GM21381 (cell line): ENCODE measurements around the gene SNRPA.
"Not testable (repeated sequence)": the region's sequence is repeated elsewhere in the genome, so short reads cannot be mapped to it uniquely, and the experiment has no call there.

ENCODE experiments used
- ATAC-seq: cut with Tn5 transposase; IDR thresholded peaks from one replicate; pipeline ENCODE4 v1.9.1; 2021; ENCODE audit warnings: mild to moderate bottlenecking, moderate library complexity; ENCODE audit not compliant: unreplicated experiment

The SNRPA gene

DNA sequence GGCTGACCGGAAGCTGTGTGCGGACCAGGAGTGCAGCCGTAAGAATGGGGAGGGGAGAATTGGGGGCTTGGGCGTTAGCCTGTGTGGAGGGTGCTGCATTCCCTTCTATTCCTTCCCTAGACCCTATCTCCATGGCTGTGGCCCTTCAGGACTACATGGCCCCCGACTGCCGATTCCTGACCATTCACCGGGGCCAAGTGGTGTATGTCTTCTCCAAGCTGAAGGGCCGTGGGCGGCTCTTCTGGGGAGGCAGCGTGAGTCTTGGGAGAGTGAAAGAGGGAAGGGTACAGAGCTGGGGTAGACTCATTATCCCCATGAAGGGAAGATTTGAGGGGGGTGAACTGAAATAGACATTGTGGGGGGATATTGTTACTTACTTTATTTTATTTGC lies 24.6 kb downstream of the SNRPA start:
- no peak for ATAC-seq

DNA sequence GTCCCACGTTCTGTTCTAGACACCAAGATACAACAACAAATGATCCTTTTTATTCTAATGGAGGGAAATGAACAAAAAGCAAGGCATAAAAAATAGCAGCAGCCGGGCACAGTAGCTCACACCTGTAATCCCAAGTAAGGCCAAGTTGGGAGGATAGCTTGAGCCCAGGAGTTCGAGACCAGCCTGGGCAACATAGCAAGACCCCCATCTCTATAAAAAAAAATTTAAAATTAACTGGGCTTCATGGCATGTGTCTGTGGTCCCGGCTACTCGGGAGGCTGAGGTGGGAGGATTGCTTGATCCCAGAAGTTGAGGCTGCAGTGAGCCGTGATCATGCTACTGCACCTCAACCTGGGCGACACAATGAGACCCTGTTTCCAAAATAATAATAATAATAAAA lies 25.4 kb downstream of the SNRPA start:
- no peak for ATAC-seq

DNA sequence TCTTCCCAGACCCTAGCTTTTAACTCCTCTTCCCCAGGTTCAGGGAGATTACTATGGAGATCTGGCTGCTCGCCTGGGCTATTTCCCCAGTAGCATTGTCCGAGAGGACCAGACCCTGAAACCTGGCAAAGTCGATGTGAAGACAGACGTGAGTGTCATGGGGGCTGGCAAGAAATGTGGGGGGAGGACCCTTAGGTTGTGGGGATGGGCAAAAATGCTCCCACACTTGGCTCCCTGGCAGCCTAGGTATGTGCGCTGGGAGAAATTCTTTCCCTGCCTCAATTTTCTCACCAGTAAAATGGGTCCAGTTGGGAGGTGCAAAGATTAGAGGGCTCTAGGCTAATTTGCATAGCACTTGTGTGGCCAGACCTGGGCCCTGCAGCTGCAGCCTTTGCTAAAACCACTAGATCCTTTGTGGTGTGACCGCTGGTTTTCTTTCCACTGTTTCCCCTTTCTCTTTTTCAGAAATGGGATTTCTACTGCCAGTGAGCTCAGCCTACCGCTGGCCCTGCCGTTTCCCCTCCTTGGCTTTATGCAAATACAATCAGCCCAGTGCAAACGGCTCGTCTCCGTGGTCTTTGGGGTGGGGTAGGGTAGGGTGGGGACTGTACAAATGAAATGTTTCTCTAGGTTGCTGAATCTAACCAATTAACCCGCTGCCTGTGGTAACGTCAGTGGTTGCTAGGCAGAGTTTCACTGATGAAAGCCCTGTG lies 26.1 kb downstream of the SNRPA start:
- peak; percentile 63 for ATAC-seq

DNA sequence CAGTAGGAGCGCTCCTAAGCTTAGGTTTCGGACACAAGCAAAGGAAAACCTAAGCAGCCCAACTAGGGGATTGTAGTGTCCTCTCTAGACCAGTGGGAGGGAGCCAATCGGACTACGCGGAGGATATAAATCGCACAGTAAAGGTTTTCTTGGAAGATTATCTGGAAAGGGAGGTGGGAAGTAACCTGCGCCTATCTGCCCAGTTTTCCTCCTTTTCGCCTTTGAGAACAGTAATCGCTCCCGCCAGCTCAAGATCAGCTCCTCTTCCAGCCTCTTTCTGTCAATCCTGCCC lies 26.6 kb downstream of the SNRPA start:
- no peak for ATAC-seq

DNA sequence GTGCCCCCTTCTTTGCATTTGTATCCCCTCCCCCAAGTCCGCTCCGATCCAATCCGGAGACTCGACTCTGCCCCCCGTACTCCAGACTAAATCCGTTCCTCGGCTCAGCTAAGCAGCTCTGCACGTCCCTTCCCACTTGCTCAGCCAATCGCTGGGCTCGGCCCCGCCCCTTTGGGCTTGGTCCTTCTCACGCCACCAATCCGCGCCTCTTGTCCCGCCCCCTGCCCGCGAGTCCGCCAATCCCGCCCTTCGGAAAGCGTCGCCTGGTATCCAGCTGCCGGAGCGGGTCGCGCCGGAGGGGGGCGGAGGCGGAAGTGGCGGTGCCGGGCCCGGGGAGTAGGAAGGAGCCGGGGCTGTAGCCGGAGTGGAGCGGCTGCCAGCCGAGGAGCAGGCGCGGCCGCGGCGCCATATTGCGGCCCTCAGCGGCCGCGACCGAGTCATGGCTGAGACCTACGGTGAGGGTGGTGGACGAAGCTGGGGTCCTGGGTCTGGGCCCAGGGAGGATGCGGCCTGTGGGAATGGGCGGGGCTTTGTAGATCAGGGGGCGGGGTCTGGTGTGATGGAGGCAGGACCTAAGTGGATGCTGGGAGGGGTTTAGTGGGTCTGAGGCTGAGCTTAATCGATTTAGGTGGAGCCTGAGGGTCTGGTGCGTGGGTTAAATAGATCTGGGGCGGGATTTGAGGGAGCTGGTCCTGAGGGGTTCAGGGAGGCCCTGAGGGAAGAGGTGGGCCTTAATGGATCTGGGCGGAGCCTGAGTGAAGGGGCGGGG lies 27.1 kb downstream of the SNRPA start, which contains the start of gene RAB4B:
RAB4B (plus strand) TSS at position 311 of the 769 bp plus-strand sequence; CDS start at position 440, 129 bp downstream.
- ATAC-seq = peak; percentile 53

DNA sequence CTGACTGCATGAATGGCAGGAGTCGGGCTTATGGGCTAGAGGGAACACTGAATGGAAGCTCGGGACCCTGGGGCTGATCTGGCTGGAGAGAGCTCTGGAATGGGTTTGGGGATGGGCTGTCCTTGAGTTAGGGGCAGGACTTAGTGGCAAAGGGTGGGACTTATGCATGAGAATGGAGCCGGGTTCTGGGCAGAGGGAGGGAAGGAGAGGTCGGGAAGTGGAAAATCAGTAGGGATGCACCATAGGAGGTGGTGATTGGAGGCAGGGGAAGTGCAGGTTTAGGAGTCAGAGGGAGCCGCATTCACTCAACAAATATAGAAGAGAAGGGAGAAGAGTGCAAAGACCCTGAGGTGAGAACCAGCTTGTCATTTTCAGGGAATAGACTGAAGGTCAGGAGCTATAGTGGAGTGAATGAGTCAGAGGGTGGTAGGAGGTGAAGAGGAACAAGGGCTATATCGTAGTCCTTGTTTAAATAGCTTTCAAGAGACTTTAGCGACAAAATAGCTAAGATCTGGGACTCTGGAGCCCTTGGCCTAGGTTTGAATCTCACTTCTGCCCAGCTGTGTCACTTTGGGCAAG lies 27.8 kb downstream of the SNRPA start:
- no peak for ATAC-seq

DNA sequence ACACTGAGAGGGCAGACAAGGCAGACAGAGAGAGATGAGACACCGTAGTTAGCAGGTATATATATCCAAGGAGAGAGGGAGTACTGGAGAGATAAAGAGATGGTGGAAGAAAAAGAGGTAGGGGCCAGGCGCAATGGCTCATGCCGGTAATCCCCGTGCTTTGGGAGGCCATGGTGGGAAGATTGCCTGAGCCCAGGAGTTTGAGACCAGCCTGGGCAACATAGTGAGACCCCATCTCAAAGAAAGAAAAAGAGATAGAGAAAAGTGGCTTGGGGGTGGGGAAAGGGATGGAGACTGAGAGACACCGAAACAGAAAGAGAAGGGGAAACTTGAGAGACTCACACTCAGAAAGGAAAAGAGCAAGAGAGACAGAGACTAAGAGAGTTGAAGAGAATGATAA lies 29.6 kb downstream of the SNRPA start:
- ATAC-seq = no peak

DNA sequence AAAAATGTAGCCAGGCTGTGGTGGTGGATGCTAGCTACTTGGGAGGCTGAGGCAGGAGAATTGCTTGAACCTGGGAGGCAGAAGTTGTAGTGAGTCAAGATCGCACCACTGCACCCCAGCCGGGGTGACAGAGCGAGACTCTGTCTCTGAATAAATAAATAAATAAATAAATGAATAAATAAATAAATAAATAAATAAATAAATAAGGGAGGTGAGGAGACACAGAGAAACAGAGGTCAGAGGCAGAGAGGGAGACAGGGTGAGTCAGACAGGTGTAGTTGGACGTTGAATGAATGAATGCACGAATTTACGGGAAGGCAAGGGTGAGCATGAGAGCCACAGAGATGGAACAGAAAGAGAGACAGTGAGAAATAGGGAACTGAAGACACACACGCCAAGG lies 30.1 kb downstream of the SNRPA start:
- no peak for ATAC-seq

DNA sequence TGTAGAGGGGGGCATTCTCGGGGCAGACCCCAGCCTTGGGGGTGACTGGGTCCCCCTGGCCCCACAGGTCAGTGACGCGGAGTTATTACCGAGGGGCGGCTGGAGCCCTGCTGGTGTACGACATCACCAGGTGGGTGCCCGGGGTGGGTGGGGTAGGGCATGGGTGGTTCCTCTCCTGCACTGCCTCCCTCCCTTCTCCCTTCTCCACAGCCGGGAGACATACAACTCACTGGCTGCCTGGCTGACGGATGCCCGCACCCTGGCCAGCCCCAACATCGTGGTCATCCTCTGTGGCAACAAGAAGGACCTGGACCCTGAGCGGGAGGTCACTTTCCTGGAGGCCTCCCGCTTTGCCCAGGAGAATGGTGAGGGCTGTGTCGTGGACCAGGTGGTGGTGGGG lies 32.7 kb downstream of the SNRPA start:
- no peak for ATAC-seq

DNA sequence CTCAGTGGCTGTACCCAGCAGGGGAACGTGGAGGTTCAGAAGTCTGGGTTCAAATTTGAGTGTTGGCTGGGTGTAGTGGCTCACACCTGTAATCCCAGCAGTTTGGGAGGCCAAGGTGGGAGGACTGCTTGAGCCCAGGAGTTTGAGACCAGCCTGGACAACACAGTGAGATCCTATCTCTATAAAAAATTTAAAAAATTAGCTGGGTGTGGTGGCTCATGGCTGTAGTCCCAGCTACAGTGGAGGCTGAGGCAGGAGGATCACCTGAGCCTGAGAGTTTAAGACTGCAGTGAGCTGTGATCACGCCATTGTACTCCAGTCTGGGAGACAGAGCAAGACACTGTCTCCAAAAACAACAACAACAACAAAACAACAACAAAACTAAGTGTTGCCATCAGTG lies 33.1 kb downstream of the SNRPA start:
- ATAC-seq = not testable (repeated sequence)

DNA sequence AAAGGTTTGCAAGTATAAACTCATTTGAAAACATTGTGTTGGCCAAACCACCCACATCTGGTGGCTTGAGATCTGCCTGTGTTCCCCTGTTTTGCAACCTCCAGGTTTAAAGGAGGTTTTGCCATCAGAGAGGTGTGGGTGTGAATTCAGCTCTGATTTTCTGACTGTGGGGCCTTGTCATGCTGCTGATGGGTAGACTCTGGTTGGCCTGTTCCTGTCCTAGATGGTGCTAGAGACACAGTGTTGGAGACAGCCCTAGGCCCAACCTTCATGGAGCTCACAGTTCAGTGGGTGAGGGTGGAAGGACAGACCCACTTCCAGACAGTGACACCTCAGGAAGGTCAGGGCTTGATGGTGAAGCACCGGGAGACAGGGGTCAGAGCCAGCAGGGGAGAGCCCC lies 34.5 kb downstream of the SNRPA start:
- ATAC-seq = no peak

DNA sequence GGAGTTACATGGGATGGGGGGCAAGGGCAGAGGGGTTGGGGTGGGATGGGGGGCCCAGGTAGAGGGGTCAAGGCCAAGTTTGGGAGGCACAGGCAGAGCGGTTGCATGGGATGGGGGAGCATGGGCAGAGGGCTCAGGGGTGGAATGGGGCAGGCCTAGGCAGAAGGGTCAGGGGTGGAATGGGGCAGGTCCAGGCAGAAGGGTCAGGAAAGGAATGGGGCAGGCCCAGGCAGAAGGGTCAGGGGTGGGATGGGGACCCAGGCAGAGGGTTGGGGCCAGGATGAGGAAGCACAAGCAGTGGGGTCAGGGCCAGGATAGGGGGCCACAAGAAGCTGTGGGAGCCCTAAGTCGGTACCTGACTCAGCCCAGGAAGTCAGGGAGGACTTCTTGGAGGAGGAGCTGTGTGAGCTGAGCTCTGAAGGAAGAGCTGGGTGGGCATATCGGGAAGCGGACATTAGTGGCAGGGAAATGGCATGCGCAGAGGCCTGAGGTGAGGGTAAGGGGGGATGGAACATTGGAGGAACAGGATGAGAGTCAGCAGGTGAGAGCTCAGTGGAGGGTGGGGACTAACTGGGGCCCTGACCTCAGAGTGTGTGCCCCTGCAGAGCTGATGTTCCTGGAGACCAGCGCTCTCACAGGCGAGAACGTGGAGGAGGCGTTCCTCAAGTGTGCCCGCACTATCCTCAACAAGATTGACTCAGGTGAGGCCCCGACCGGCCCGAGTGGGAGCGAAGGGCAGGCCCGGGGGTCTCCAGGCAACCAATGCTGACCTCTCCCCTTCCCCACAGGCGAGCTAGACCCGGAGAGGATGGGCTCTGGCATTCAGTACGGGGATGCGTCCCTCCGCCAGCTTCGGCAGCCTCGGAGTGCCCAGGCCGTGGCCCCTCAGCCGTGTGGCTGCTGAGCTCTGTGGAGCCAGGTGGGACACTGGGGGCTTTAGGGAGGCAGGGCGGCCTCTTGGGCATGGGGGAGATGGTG lies 35.3 kb downstream of the SNRPA start:
- ATAC-seq = no peak

DNA sequence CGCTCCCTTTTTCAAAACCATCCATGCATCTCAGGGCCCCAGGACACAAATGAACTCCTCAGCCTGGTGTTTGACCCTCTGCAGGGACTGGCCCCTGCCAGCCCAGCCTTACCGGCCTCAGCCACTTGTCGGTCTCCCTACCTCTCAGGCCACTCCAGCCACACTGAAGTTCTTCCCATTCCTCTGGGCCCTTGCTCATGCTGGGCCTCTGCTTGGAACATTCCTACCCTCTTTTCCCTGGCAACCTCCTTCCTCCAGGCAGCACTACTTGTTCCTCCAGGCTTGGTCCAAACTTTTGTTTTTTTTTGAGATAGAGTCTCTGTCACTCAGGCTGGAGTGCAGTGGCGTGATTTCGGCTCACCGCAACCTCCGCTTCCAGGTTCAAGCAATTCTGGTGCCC lies 40.3 kb downstream of the SNRPA start:
- no peak for ATAC-seq

DNA sequence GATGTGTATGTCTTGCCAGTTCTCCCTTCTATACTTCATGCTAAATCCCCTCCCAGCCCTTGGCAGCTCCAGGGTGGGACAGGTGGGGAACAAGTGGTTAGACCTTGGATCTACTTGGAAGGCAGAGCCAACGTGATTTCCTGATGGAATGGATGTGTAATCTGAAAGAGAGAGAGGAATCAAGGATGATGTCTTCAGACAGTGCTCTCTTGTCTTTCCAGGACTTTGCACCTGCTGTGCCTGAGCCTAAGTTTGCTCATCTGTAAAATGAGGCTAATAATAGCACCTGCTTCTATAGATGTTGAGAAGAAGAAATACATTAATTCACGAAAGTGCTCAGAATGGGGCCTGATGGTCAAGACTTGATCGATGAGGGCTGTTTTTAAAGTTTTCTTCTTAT lies 41.0 kb downstream of the SNRPA start:
- no peak for ATAC-seq

DNA sequence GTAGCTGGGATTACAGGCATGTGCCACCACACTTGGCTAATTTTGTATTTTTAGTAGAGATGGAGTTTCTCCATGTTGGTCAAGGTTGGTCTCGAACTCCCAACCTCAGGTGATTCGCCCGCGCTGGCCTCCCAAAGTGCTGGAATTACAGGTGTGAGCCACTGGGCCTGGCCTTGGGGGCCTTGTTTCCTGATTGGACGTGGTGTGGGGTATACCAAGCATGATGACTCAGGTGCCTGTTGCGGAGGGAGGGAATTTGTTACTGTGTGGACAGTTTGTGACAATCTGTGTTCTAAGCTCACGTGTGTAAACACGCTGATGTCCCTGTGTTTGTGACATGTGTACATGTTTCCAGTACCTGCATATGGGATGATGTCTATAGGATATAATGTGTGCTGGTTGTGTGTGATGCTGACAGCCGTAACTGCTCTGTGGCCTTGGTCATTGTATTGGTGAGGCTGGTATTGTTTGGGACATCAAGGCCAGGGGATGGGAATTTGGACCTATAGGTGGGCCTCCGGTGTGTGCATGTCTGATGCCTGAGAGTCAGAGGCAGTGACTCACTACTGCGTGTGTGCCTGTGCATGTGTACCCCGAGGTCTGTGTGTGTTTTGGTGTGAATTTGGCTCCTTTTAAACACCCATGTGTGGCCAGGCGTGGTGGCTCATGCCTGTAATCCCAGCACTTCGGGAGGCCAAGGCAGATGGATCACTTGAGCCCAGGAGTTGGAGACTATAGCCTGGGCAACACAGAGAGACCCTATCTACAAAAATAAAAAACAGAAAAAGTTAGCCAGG lies 46.4 kb downstream of the SNRPA start:
- no peak for ATAC-seq

DNA sequence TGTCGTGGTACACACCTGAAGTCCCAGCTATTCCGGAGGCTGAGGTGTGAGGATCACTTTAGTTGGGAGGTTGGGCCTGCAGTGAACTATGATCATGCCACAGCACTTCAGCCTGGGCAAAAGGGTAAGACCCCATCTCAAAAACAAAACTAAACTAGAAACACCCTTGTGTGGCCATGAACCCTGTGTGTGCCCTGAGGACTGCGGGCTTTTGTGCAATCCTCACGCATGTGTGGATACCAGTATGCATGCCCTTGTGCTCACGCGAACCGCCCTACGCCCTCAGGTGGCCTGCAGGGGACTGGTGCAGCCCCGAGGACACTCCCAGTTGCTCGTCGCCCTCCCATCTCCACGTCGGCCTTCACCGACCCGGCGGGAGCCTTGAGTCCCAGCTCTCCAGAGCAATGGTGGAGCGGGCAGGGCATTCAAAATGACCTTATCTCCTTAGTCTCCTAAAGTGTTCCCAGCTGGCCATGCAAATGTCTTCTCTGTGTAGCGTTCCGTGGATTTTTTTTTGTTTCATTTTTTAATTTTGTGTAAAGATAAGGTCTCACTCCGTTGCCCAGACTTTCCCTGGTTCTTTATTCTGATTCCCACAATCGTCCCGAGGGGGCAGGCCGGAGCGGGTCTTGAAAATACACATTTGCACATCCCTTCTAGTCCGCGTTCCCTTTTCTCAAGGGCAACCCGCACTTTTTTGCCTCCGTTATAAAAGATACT lies 47.1 kb downstream of the SNRPA start:
- no peak for ATAC-seq

DNA sequence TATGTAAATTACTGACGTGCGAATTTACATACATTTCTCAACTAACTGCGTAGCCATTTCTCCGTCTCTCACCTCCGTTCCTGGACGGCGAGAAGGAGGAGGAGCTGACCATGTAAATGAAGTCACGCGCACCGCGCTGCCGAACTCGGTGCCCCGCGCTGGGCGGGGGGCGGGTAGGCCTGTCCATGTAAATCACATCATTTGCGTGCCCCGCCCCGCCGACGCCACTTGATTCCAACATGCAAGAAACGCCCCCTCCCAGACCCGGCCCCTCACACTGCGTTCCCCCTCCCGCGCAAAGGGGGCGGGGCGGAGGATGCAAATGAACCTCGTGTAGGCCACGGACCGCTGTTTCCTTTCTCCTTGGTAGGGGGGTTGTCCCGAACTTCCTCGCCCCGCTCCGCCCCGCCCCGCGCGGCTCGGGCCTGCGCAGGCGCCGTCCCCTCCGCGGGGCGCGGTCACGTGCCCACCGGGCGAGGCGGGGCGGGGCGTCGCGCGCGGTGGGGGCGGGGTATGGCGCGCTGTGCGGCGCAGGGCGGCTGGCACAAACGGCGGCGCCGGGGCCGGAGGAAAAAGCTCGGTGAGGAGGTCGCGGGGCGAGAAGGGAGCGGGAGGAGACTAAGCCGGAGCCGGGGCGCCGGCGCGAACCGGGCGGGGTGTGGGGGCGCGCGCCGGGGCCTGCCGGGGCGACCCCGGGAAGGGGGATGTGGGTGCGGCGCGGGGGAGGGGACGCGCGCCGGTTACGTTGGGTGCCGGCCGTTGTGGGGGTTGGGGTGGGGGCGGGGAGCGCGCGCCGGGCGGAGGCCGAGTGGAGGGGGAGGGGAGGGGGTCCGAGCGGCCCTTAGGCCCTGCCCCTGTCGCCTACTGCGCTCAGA lies 47.9 kb downstream of the SNRPA start, which contains the start of gene EGLN2:
EGLN2 (plus strand) TSS at position 509 of the 875 bp plus-strand sequence. CDS start 1,382 bp downstream, outside the sequence.
- ATAC-seq = peak; percentile 78

DNA sequence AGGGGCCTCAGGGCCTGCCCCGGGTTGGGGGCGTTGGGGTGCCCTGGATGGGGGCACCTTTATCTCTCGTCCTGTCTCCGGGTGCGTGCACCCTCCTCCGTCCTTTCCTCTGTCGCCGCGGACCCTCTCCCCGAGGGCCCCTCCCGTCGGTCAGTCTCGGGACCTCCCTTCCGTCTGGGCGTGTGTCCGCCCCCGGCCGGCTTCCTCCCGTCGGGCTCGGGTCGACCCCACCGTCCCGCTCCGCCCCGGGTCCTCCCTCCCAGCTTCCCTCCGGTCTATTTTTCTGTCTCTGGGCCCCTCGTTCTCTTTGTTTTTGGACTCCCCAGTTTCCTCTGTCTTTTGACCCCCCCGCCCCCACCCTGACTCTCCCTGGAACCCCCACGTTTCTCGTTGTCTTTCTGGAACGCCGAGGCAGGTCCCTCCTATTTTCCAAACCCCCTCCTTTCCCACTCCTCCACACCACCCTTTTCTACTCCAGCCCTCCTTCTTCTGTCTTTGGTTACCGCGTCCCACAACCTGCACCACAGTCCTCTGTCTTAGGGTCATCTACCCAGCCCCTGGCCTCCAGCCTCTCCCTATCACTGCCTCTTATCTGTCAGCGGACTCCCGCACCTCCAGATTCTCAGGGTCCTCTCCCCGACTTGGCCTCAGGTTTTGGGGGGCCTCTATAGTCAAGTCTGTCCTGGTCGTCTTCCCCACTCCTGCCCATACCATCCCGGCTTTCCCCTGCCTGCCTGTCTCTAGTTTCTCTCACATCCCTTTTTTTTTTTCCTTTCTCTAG lies 48.7 kb downstream of the SNRPA start:
- no peak for ATAC-seq
